Fibroblast of mammary gland (primary cell): ENCODE data around the gene CYP4F2.

Experiments used
- DNase-seq: peaks from one replicate; pipeline ENCODE4 v3.0.0-alpha.2; 2010; ENCODE audit warnings: low read depth
- H3K4me3 ChIP-seq: 2 replicates; pipeline ENCODE4 v1.5.1; 2011; ENCODE audit warnings: low read depth, mild to moderate bottlenecking, low read length, moderate library complexity; ENCODE audit not compliant: control insufficient read depth
- TF ChIP-seq, protein P1 (sequence below): conservative IDR thresholded peaks from 2 replicates; pipeline ENCODE4 v1.5.1; 2011; ENCODE audit warnings: low read depth, low read length, inconsistent platforms; ENCODE audit not compliant: control insufficient read depth, insufficient read depth

The CYP4F2 gene

DNA sequence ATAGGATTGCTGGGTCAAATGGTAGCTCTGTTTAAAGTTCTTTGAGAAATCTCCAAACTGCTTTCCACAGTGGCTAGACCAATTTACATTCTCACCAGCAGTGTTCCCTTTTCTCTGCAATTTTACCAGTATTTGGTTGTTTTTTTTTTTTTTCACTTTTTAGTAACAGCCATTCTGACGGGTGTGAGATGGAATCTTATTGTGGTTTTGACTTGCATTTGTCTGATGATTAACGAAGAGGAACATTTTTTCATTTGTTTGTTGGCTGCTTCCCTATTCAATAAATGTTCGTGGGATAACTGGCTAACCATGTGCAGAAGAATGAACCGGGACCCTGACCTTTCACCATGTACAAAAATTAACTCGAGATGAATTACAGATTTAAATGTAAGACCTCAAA, 31.2 kb downstream of the CYP4F2 start:
- DNase-seq = no peak
- no peak overlapping the region for H3K4me3 ChIP-seq
- TF ChIP-seq, protein P1, sequence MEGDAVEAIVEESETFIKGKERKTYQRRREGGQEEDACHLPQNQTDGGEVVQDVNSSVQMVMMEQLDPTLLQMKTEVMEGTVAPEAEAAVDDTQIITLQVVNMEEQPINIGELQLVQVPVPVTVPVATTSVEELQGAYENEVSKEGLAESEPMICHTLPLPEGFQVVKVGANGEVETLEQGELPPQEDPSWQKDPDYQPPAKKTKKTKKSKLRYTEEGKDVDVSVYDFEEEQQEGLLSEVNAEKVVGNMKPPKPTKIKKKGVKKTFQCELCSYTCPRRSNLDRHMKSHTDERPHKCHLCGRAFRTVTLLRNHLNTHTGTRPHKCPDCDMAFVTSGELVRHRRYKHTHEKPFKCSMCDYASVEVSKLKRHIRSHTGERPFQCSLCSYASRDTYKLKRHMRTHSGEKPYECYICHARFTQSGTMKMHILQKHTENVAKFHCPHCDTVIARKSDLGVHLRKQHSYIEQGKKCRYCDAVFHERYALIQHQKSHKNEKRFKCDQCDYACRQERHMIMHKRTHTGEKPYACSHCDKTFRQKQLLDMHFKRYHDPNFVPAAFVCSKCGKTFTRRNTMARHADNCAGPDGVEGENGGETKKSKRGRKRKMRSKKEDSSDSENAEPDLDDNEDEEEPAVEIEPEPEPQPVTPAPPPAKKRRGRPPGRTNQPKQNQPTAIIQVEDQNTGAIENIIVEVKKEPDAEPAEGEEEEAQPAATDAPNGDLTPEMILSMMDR = no peak

DNA sequence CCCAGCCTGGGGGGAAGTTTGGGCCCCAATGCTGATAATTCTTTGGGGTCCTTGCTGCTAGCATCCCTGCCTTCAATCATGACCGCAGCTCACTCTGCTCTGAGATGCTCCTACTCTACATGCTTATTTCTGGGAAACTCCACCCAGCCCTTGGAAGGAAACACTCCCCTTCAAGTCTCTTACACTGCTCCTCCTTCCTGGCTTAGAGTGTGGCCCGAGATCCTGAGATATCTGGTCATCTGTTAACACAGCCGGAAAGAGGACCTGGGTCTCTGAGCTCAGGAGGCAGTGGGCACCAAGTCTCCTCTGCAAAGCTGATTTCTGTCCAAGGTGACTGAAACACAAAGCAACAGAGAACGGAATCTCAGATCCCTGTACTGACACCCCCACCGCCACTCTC, 33.0 kb downstream of the CYP4F2 start:
- no peak overlapping the region for H3K4me3 ChIP-seq
- no peak for DNase-seq

DNA sequence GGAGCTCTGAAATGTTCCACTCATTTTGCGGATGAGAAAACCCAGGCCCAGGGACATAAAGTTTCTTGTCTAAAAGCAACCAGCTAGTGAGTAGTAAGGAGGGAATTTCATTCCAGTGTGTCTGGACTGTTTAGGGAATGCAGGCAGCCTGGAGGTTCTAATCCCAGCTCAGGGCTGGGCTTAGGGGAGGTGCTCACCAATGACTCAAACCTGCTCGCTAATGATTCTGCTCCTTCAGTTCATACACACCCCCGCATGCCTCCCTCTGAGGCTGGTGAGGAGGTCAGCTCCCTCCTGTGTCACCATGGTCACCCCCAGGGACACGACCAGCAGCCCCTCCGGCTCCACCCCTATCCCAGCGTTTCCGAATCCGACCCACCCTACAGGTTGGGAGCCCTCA, 34.6 kb downstream of the CYP4F2 start:
- H3K4me3 ChIP-seq = no peak overlapping the region
- no peak for DNase-seq
- TF ChIP-seq, protein P1 = no peak

More for the DNA sequence above, 33.0 kb downstream of the CYP4F2 start:
- TF ChIP-seq, protein P1 = no peak

DNA sequence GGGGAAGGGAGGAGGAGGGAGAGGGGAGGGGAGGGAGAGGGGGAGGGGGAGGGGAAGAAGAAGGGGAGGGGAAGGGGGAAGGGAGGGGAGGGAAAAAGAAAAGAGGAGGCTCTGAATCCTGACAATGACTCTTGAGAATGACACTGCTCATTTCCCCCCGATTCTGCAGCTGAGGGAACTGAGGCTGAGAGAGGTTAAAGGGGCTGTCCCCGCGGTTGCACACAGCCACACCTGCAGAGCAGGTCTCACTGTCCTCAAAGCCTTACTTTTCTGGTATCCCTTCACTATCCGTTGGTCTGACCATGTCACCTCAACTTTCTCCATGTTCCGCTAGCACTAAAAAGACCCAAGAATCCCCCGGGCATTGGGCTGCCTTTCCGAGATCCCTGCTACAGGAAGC, 35.4 kb downstream of the CYP4F2 start:
- H3K4me3 ChIP-seq = no peak overlapping the region
- no peak for DNase-seq
- TF ChIP-seq, protein P1 = no peak

DNA sequence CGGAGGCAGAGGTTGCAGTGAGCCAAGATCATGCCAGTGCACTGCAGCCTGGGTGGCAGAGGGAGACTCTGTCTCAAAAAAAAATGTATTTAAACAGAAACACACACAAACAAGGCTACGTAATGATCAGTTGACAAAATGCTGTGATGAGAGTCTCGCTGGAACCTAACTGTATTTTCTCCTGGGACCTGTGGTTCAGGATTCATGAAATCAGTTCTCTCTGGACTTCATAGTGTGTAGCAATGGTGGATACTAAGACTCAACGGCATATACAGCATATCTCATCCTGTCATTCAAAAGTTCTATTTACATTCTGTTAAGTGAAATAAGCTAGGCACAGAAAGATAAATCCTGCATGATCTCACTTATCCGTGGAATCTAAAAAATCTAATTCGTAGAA, 37.4 kb downstream of the CYP4F2 start:
- no peak for DNase-seq
- TF ChIP-seq, protein P1 = no peak
- H3K4me3 ChIP-seq = no peak overlapping the region

DNA sequence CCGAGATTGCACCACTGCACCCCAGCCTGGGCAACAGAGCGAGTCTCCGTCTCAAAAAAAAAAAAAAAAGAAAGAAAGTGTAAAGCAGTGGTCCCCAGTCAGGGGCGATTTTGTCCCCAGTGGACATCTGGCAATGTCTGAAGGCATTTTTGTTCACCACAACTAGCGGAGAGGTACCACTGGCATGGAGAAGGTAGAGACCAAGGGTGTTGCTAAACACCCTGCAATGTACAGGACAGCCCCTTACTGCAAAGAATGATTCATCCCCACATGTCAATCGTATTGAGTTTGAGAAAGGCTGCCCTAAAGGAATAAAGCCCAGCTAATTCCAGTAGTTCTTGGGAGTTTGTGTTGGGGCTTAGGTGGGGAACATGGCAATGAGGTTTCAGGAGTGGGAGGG, 38.7 kb downstream of the CYP4F2 start:
- DNase-seq = no peak
- TF ChIP-seq, protein P1 = no peak
- H3K4me3 ChIP-seq = no peak overlapping the region

DNA sequence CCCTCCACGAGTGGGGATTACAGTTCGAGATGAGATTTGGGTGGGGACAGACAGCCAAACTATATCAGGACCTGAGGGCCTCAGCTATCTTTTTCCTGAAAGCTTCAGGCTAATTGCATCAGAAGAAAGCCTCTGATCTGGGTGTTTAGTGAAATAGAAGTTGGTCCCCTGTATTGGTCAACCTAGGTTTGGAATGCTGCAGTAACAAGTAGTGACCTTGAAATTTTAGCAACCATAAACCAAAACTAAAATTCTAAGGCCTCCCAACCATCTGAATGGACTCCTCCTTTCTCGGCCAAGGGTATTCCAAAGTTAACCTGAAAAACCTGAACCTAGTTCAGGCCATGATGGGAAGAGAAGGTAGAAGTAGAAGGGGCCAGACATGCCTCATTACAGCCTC, 47.5 kb downstream of the CYP4F2 start:
- H3K4me3 ChIP-seq = no peak overlapping the region
- DNase-seq = no peak
- TF ChIP-seq, protein P1 = no peak
